ENCODE measurements around the gene STARD9. TPM values are rescaled to one million over a fixed set of nuclear protein-coding genes. Genes with fewer than 3 reads are reported as not detected.
"Not testable (repeated sequence)": the region's sequence is repeated elsewhere in the genome, so short reads cannot be mapped to it uniquely, and the experiment has no call there.

Gene STARD9
- total RNA-seq, 1 donor from 2014 or later, result 16.4 TPM

DNA sequence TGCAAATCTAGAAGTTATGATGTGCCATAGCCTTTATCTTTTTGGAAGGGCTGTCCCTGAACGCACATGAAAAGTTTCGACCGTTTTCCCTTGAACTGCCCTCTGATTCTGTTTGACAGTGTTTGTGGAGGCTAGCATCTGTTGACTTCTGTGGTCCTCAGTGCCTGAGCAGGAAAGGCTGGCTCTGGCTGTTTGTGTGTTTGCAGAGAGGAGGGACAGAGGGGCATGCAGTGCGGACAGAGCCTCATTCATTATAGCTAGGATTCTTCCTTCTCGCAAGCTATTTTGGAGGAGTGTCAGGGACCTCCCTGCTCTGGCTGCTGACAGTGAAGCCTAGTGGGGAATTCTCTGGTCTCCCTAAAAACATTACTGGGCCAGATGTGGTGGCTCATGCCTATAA is 97.0 kb downstream of the STARD9 start:
- H3K36me3 Mint-ChIP-seq (ENCODE audit: low read depth), result peaks cover 8% of the 10 kb centered on the region
- no peak for DNase-seq (ENCODE audit: low read depth, low spot score)
- H3K4me3 Mint-ChIP-seq, result no peak overlapping the region
- TF ChIP-seq CTCF (conservative IDR thresholded peaks at IDR 0.05), result no peak
- H3K27me3 Mint-ChIP-seq (ENCODE audit: low read depth), result no peaks in the 10 kb centered on the region
- no peaks in the 10 kb centered on the region for H3K9me3 Mint-ChIP-seq
- H3K4me1 Mint-ChIP-seq, result peaks cover 8% of the 10 kb centered on the region
- H3K27ac Mint-ChIP-seq (ENCODE audit: unreplicated experiment), result no peak overlapping the region

GRCh38 chr15:42674472-42674871 is 99.1 kb downstream of the STARD9 start:
- H3K27me3 Mint-ChIP-seq (ENCODE audit: low read depth), result no peaks in the 10 kb centered on the region
- peaks cover 6% of the 10 kb centered on the region for H3K36me3 Mint-ChIP-seq (ENCODE audit: low read depth)
- no peak for DNase-seq (ENCODE audit: low read depth, low spot score)
- no peaks in the 10 kb centered on the region for H3K9me3 Mint-ChIP-seq
- peak overlapping the region; percentile 35 for H3K27ac Mint-ChIP-seq (ENCODE audit: unreplicated experiment)
- no peak overlapping the region for H3K4me3 Mint-ChIP-seq
- no peak for TF ChIP-seq CTCF (conservative IDR thresholded peaks at IDR 0.05)
- peaks cover 12% of the 10 kb centered on the region for H3K4me1 Mint-ChIP-seq

DNA sequence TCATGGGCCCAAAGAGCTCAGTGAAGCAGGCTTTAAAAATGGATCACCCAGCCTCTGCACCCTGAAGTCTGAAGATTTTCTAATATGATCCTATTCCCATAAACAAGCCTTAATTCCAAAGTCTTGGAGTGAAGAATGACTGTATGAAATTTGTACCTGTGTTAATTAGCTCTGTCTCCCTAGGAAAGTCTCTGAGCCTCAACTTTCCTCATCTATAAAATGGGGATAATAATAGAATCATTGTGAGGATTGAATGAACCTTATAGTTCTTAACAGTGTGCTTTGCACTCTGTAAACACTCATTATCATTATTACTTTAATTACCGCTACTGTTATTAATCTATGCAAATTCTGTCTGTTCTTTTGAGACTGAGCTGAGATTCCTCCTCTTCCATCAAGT is 99.6 kb downstream of the STARD9 start:
- Mint-ChIP-seq H3K27me3 (ENCODE audit: low read depth) (no peaks in the 10 kb centered on the region), H3K9me3 (no peaks in the 10 kb centered on the region), H3K4me1 (peaks cover 12% of the 10 kb centered on the region), H3K27ac (ENCODE audit: unreplicated experiment) (no peak overlapping the region), H3K4me3 (no peak overlapping the region), H3K36me3 (ENCODE audit: low read depth) (peaks cover 5% of the 10 kb centered on the region)
- no peak for TF ChIP-seq CTCF (conservative IDR thresholded peaks at IDR 0.05)
- DNase-seq (ENCODE audit: low read depth, low spot score), result no peak

DNA sequence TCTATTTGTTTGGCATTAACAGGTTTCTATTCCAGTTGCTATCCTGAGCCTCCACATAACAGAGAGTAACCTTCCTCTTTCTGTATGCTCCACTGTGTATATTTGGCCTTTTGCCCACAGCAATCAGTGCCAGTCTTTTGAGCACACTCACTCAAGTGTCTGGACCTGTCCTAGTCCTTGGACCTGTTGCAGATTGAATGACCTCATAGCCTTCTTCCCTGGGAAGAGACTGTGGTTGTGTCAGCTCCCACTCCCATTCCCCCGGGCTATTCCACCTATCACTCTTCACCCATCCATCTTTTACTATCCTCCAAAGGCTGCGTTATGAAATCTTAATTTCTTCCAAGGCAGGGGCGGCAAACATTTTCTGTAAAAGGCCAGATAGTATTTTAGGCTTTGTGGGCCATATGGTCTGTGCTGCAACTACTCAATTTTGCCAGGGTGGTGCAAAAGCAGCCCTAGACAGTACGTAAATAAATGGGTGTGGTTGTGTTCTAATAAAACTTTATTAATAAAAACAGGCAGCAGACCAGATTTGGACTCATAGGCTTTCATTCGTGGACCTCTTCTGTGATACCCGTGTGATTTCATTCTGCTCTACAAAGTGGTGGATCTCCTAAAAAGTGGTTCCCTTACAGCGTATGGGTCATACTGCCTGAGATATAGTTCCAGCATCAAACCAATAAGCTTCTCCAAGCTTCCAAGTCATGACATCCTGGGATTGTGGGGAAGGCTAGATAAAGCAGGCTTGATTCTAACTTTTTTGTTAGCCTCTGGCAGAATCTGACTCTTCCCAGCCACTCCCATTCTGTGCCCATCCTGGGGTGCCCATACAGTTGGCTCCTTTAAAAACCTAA is 104.1 kb downstream of the STARD9 start:
- Mint-ChIP-seq H3K27me3 (ENCODE audit: low read depth) (no peaks in the 10 kb centered on the region), H3K27ac (ENCODE audit: unreplicated experiment) (peak overlapping the region; percentile 48), H3K4me1 (peaks cover 7% of the 10 kb centered on the region), H3K36me3 (ENCODE audit: low read depth) (peaks cover 10% of the 10 kb centered on the region), H3K9me3 (no peaks in the 10 kb centered on the region), H3K4me3 (no peak overlapping the region)
- DNase-seq (ENCODE audit: low read depth, low spot score), result no peak
- TF ChIP-seq CTCF (conservative IDR thresholded peaks at IDR 0.05), result no peak

DNA sequence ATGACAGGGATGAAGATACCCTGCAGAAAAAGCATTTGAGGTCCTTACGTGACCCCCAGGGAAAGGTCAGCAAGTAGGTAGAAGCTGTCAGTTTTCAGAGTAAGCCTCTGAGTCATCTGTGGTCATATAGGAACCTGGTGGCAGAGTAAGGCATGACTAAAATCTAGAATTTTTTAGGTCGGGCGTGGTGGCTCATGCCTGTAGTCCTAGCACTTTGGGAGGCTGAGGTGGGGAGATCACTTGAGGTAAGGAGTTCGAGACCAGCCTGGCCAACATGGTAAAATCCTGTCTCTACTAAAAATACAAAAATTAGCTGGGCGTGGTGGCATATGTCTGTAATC is 104.7 kb downstream of the STARD9 start:
- not testable (repeated sequence) for H3K36me3 Mint-ChIP-seq (ENCODE audit: low read depth); H3K9me3 Mint-ChIP-seq; H3K4me3 Mint-ChIP-seq

DNA sequence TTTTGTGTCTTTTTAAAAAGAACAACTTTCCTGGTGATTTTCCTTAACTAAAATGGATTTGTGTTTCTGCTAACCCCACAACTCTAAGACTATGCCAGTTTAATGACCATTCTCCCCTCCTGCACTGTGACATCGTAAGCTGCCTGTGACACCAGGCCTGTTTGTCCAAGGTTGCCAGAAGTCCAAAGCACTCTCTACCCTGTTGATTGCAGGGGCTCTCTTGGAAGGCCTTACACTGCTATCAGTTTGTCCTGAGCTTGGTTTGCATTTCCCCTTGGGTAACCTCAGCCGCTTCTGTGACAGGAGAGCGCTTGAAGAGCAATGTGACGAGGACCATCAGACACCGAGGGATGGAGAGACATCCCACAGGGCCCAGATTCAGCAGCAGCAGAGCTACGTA is 105.7 kb downstream of the STARD9 start:
- H3K9me3 Mint-ChIP-seq, result no peaks in the 10 kb centered on the region
- TF ChIP-seq CTCF (conservative IDR thresholded peaks at IDR 0.05), result no peak
- H3K36me3 Mint-ChIP-seq (ENCODE audit: low read depth), result peaks cover 7% of the 10 kb centered on the region
- H3K4me1 Mint-ChIP-seq, result peaks cover 7% of the 10 kb centered on the region
- H3K27me3 Mint-ChIP-seq (ENCODE audit: low read depth), result no peaks in the 10 kb centered on the region
- no peak overlapping the region for H3K27ac Mint-ChIP-seq (ENCODE audit: unreplicated experiment)
- DNase-seq (ENCODE audit: low read depth, low spot score), result no peak
- H3K4me3 Mint-ChIP-seq, result no peak overlapping the region

More for the DNA sequence above, 104.7 kb downstream of the STARD9 start:
- H3K27ac Mint-ChIP-seq (ENCODE audit: unreplicated experiment); DNase-seq (ENCODE audit: low read depth, low spot score); H3K27me3 Mint-ChIP-seq (ENCODE audit: low read depth); H3K4me1 Mint-ChIP-seq: not testable (repeated sequence)

All from neural crest cell (in vitro differentiated cells).